HG03442 (cell line): Measurements from ENCODE around the gene RIPK3.
"Not testable (repeated sequence)": the region's sequence is repeated elsewhere in the genome, so short reads cannot be mapped to it uniquely, and the experiment has no call there.

Experiments used
- ATAC-seq: cut with Tn5 transposase; IDR thresholded peaks from one replicate; pipeline ENCODE4 v1.9.1; 2021; ENCODE audit warnings: mild to moderate bottlenecking, moderate library complexity; ENCODE audit not compliant: unreplicated experiment

The RIPK3 gene

DNA sequence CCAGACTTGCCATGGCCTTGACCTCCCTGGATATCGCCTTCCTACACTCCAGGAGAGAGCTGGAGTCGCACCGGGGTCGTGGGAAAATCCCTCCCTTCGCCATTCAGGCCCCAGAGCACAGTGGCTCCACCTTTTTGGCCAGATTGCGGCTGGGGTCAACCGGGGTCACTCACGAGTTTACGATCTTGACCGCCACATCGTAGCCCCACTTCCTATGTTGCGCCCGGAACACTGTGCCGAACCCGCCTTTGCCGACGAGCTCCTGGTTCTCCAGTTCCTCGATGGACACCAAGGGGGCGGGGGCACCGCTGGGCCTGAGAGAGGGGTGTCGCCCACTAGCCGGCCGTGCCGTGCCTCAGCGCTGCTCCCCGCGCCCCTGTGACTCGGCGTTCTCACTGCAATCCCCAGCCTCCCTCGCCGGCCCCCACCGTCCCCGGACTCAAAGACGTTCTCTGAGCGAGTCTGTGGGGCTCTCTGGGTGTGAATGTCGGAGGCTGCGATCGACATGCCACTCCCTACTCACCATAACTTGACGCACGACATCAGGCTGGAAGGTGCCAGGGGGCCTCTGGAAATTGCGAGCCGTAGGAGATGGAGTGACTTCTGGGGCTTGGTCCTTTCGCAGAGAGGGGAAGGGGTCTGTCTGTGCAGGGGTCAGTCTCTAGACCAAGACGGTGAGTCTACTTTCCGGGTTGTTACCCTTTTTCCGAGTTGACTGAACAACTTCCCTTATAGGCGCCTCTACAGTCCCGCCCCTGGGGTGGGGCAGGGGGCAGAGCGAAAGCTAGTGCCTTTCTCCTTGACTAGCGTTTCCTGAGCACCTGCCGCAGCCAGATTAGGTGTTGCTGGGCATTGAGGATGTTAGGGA, at the start of gene RIPK3:
RIPK3 (minus strand) TSS at position 708 of the 868 bp plus-strand sequence; CDS start at position 543, 165 bp downstream.
- peak; percentile 79 for ATAC-seq

DNA sequence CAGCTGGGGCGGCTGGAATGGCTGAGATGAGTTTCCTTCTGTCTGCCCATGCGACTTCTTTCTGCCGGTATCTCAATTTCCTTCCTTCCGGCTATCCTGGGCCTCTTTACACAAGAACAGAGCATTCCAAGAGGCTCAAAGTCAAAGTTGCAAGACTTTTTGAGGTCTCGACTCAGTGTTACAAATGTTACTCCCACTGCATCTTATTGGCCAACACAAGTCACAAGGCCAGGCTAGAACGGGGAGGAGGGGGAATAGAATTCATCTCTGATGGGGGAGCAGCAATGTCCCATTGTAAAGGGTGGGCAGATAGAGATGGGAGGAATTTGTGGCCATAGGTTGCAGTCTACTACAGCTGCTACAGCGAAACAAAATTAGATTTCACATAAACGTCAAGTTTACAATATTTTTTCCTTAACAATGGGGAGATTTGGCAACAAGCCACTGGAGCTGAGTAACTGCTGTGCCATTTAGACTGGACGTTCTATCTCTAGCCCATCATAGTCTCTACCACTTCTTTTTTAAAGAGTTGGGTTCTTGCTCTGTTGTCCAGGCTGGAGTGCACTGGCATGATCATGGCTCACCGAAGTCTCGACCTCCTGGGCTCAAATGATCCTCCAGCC, 49.5 kb upstream of the RIPK3 start:
- ATAC-seq: no peak

DNA sequence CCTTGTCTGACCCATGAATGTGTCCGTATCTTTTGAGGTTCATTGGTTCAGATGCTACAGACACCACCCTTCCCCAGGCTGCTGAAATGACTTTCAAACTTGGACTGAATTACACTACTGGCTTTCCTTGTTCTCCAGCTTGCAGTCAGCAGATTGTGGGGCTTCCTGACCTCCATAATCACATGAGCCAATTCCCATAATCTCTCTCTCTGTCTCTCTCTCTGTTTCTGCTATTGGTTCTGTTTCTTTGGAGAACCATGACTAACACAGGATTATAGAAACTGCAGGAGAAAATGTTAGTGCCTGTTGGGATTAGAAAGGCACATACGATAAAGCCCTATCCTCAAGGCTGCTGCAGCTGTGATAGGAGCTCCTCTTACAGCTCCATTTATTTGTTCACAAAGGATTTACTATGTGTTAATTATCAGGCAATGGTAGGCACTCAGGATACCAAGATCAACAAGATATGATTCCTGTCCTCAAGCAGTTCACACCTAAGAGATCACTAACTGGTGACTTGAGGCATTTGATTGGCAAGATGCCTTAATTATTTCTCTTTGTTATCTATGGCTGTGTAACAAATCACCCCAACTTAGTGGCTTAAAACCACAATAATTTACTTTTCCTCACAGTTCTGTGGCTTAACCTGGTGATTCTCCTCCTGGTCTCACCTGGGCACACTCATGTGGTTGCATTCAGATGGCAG, 48.8 kb upstream of the RIPK3 start:
- ATAC-seq: no peak

- not testable (repeated sequence) for ATAC-seq
Measured at GRCh38 chr14:24387579-24387978, 47.8 kb upstream of the RIPK3 start.

GRCh38 chr14:24387009-24387345, 47.2 kb upstream of the RIPK3 start:
- ATAC-seq: no peak

- ATAC-seq: no peak
Measured at GRCh38 chr14:24385524-24385923, 45.7 kb upstream of the RIPK3 start.

GRCh38 chr14:24384169-24384568, 44.4 kb upstream of the RIPK3 start:
- no peak for ATAC-seq

- ATAC-seq: no peak
Measured at GRCh38 chr14:24382064-24382371, 42.2 kb upstream of the RIPK3 start.

GRCh38 chr14:24381363-24382063, 41.7 kb upstream of the RIPK3 start:
- ATAC-seq: no peak

- ATAC-seq: no peak
Measured at GRCh38 chr14:24379907-24380730, 40.3 kb upstream of the RIPK3 start.

DNA sequence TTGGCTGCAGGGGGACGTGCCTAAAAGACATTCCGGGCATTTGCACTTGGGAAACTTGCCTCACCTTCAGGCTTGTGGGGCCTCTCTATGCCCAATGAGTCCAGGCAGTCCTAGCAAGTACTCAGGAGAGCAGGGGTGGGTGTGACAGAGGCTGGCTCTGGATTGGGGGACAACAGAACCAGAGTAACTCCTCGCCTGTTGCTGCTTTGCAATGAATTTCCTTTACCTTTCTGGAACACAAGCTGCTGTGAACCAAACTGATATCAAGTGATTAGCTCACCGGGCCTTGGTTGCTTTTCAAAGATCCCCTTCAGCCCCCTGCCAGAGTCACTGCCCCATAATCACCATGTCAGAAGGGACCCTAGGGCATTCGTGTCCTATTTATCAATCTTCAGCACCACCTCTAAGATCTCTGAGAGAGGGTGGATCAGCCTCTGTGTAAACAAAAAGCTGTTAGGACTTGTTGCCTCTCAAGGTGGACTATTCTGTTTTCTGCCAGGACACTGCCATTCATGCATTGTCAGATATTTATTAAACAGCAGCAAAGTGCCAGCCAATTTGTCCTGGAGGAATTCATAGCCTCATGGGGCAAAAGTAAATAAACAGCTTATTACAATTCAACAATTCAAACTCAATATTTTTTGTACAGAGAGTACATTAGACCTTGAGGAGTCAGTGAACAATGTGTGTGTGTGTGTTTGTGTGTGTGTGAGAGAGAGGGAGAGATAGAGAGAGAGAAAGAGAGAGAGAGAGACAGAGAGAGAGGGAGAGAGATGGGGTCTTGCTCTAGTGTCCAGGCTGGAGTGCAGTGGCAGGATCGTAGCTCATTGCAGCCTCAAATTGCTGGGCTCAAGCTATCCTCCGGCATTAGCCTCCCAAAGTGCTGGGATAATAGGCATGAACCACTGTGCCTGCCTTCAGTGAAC, 39.5 kb upstream of the RIPK3 start:
- no peak for ATAC-seq

- ATAC-seq: no peak
Measured at GRCh38 chr14:24378327-24378726, 38.5 kb upstream of the RIPK3 start.

GRCh38 chr14:24377657-24378056, 37.9 kb upstream of the RIPK3 start:
- no peak for ATAC-seq

DNA sequence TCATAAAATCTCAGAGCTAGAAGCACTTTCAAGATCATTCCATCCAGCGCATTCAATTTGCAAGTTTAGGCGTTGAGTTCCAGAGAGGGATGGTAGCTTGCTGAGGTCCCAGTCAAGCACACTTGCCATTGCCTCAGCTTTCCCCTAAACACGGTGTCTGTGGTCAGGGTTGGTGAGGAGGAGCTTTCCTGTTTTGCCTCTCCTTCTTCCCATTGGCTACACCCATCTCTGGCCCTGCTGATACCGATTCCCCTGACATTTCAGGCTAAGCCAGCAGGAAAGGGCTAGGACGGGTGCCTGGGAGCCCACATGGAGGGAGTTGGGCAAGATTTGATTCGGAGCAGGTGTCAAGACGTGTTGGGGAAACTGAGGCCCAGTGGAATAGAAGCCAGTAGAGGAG, 37.3 kb upstream of the RIPK3 start:
- ATAC-seq: no peak

DNA sequence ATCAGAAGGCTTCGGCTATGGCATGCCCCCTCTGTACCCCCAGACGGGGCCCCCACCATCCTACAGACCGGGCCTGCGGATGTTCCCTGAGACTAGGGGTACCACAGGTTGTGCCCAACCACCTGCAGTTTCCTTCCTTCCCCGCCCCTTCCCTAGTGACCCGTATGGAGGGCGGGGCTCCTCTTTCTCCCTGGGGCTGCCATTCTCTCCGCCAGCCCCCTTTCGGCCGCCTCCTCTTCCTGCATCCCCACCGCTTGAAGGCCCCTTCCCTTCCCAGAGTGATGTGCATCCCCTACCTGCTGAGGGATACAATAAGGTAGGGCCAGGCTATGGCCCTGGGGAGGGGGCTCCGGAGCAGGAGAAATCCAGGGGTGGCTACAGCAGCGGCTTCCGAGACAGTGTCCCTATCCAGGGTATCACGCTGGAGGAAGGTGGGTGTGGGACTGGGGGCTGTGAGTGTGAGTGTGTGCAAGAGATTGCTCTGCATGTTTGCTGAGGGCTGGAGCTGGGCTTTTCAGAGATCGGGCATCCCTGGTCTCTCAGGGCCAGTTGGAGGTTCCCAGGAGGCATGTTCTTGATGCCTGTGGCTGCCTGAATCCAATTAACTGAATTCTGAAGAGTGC, 36.8 kb upstream of the RIPK3 start:
- no peak for ATAC-seq

DNA sequence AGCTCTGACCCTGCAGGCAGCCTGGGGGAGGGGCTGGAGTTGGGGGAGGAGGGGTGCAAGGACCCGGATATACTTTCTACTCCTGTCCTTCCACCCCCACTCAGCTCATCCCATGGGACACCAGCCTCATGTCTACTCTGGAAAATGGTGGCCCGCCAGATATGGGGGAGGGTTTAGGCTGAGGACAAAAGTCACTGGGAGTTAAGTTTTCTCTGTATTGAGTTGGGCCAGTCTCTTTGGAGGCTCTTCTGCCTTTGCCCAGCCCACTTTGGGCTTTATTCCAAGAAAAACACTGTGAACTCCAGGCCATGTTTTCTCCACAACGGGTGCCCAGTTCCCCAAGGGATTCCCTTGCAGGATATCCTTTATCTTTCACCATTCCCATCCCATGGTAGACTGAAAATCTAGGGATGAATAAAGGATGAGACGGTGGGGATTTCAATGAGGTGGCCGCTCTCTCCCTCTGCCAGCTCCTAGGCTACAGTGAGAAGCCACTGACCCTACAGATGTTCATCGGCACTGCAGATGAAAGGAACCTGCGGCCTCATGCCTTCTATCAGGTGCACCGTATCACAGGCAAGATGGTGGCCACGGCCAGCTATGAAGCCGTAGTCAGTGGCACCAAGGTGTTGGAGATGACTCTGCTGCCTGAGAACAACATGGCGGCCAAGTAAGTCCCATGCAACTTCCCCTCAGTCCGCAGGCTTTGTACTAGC, 33.1 kb upstream of the RIPK3 start:
- no peak for ATAC-seq

DNA sequence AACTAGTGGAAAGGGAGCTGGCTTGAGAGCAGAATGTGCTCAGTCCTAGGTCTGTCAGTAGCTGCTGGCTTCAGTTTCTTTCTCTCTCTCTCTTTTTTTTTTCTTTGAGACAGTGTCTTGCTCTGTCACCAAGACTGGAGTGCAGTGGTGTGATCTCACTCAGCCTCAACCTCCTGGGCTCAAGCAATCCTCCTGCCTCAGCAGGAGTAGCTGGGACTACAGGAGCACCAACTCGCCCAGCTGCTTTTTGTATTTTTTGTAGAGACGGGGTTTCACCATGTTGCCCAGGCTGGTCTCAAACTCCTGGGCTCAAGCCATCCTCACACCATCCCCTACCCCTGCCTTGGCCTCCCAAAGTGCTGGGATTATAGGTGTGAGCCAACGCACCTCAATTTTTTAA, 31.8 kb upstream of the RIPK3 start:
- ATAC-seq: not testable (repeated sequence)

- ATAC-seq: no peak
Measured at GRCh38 chr14:24370748-24371147, 31.0 kb upstream of the RIPK3 start.
